ENCODE measurements around the gene SEC61B.

Gene SEC61B

GRCh38 chr9:99239341-99240060 is 17.4 kb downstream of the SEC61B start:
- DNase-seq: no peak

DNA sequence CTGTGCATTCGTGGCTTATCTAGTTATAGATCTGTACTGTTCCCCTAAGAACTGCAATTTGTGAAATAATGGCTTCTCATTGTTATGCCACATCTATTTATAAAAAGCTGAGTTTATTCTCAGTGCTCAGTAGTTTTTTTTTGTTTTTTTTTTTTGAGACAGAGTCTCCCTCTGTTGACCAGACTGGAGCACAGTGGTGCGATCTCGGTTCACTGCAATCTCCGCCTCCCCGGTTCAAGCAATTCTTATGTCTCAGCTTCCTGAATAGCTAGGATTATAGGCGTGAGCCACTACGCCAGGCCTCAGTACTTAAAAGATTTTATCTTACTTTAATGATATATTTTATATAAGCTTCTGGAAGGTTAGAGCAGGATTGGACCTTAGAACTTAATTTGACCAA is 19.0 kb downstream of the SEC61B start:
- DNase-seq: no peak

DNA sequence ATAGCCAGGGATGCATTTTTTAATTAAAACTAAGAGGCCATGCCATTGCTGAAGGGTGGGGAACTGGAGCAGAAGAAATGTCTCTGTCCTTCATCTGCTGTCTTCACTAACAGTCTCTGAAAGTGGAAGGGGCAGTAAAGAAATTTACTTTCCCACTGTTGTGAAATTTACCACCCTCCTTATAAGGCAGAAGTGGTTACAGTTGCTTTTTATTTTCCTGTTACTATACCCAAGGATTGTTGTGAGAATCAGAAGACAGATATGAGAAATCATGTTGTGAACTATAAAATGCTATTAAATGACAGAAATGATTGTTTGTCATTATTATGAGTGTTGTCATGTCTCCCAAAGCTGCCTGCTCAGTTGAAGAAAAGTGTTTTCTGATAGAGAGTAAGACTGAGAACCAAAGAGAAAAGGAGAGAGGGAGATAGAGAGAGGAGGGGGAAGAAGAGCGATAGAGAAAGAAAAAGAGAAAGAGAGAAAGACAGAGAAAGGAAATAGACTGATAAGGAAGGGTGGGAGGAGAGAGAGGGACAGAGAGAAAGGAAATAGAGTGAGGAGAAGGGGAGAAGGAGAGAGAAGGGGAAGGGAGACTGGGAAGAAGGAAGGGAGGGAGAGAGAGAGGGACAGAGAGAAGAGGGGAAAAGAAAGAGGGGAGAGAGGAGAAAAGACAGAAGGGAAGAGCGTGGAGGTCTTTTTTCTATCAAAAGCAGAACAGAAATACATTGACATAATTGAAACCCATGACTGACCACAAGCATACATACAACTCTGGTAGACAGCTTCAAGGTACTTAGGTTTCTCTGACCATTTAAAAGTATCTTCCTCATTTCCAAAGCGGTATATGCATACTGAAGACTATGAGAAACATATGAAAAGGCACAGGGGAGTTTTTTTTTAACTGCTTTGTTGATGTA is 22.5 kb downstream of the SEC61B start:
- DNase-seq: no peak

DNA sequence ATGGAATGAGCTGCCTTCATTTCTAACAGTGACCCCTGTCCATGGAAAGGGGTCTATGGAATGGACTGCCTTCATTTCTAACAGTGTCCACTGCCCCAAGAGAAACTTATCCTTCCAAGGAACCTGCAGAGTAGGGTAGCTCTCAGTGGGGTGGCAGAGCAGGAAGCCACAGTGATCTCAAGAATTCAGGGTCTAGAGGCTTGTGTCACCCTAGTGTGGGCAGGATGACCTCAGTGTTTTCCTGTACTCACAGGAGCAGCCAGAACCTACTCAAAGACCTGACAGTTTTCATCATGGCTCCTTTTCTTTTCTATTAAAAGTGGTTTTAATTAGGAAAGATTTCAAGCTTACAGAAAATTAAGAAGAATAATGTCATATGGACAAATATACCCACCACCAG is 27.5 kb downstream of the SEC61B start:
- peak; percentile 49 for DNase-seq

DNA sequence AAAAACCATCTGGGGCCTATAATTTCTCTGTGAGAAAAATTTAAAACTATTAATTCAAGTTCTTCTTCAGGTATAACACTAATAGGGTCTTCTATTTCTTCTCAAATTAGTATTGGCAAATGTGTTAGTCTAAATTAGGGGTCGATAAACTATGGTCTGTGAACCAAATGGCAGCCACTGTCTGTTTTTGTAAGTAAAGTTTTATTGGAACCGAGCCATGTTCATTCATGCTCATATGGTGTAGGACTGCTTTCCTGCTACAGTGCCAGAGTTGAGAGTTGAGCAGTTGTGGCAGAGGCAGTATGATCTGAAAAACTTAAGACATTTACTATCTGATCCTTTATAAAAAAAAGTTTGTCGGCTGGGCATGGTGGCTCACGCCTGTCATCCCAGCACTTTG is 29.1 kb downstream of the SEC61B start:
- no peak for DNase-seq

GRCh38 chr9:99253134-99253533 is 31.1 kb downstream of the SEC61B start:
- peak; percentile 69 for DNase-seq

GRCh38 chr9:99253772-99254431 is 31.8 kb downstream of the SEC61B start:
- DNase-seq: peak; percentile 92

- DNase-seq: no peak
Observed at GRCh38 chr9:99255651-99256050, 33.6 kb downstream of the SEC61B start.

DNA sequence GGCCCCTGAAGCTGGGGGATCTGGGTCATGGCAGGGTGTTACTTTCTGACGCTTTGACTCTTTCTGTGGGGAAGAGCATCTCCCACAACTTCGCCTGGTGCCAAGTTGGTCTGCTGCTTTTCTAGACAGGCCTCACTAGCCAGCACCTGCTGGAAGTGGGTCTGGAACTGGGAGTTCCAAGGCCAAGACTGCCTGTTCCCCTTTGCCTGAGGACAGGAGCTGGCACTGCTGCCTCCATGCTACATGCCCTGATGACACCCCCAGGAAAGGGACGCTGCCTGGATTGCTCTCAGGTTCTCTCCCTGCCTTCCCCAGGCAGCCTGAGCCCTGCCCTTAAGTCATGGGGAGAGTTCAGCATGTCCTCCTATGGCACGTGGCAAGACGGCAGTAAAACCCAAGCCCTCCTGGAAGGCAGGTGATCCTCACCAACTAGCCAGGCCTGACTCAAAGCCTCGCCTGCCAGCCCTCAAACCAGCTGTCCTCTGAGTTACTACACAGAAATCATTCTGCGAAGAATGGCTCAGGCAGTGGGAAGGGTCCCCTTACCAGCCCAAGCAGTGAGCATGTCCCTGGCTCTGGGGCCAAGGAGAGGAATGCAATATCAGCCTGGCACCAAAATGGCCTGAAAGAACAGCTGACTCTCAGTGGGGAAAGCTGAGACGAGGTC is 35.8 kb downstream of the SEC61B start:
- no peak for DNase-seq

GRCh38 chr9:99259231-99259918 is 37.3 kb downstream of the SEC61B start:
- DNase-seq: peak; percentile 60

DNA sequence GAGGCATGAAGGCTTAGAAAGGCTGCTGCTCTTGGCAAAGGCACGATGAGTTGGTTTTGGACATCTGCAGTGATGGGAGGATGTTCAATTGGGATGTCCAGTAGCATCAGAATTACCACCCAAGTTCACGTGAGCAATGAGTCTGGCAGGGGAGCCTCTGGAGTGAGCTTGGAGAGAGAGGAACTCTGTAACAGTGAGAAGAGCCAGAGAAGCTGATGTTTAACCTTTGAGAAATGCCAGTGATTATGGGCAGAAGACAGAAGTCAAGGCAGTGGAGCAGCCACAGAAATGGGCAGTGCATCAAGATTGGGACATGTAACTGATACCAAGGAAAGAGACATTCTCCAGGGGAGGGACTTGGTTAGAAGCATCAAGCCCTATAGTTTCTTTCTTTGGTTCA is 39.8 kb downstream of the SEC61B start:
- DNase-seq: no peak

DNA sequence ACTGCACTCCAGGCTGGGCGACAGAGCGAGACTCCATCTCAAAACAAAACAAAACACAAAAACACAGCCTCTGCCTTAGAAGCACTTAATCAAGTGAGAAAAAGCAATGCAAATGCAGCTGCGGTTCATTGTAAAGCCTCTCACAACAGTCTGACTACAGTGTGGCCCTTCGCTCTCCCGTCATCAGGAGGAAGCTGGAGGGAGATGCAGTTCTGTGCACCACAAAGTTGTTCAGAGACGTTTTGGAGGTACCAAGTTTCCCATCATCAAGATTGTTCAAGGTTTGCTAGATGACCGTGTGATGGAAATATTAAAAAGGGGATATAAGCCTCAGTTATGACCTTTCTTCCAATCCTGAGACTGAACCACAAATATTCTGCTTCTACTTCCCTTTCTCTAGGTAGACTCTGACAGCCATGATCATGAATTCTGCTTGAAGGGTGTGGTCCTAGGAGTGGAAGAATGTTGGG is 40.9 kb downstream of the SEC61B start:
- DNase-seq: no peak

DNA sequence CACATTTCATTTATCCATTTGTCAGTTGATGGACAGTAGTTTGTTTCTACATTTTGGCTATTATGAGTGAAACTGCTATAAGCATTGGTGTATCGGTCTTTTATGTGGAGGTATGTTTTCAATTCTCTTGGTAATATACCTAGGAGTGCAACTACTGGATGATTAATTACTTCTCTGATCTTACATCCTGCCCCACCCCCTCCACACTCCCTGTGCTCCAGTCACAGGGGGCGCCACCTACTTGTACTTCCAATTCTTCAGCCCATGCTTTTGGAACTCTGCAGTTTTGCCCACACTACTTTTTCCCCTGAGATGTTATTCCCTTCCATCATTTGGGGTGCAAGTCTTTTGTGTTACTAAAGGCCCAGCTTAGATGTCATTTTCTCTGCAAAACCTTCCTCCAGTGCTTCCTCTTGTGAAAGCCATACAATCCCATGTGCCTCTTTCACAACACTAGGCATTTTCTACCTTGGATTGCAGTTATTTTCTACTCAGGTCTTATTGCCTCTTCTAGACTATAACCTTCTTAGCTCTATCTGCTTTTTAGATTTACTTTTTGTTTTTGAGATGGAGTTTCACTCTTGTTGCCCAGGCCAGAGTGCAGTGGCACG is 42.1 kb downstream of the SEC61B start:
- peak; percentile 50 for DNase-seq

DNA sequence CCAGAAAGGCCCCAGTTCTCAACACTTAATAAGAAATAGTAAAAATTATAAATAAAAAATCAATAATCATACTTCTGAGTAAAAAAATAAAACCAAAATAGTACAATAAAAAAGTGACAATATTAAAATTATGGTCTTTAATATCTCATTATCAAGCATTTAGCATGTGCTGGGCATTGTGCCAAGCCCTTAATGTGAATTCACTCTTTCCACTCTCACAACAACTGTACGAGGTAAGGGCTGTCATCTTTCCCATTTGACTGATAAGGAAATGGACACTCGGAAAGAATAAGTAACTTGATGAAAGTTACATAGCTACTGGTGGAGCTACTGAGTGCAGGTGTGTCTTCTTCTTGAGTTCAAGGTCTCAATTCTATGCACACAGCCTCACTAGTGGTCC is 43.6 kb downstream of the SEC61B start:
- no peak for DNase-seq

DNA sequence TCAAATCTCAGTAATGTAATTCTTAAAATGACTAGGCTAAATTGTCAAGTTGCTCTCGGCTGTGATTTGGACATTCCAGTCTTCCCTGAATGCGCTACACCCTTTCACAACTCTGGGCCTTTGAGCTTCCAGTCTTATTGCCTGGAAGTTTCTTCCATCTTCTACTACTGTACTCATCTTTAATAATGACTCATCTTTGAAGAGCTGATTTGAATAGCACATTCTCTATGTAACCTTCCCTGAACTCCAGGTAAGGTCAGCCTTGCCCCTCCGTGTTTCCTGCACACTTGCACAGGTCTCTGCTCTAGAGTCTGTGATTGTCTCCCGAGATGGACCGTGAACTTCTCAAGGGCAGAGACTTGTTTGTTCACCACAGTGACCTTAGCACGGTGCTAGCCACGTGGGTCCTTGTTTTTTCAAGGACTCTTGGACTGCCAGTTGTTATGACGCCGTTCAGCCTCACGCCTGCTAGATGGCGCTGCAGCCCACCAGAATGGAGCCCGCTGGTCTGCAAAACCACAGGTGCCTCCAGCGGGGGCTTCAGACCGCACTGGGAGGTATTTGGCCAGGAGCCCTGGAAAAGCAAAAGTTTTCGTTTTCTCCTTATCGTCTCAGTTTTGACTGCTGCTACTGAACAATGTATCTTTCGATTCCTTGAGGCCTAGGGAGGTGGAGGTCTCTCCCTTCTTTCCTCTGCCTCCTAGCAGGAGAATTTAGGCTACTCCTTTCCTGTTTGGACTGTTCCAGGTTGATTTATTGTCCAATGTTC is 44.4 kb downstream of the SEC61B start:
- DNase-seq: peak; percentile 79

DNA sequence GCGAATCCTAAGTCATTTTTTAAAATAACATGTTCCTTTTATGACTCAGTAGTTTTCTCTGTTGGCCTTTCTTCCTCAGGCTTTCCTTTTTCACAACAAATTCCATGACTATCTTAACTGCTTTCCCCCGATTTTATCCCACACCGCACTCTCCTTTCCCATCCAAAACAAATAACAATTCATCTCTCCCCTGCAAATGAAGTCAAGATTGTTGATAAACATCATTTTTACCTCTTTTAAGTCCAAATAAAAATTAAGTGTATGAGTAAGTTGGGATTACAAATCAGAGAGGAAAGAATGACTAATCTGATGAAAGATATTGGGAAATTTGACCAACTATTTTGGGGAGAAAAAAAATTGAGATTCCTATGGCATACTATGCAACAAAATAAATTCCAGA is 47.3 kb downstream of the SEC61B start:
- no peak for DNase-seq

- DNase-seq: no peak
Observed at GRCh38 chr9:99270491-99270890, 48.4 kb downstream of the SEC61B start.

DNA sequence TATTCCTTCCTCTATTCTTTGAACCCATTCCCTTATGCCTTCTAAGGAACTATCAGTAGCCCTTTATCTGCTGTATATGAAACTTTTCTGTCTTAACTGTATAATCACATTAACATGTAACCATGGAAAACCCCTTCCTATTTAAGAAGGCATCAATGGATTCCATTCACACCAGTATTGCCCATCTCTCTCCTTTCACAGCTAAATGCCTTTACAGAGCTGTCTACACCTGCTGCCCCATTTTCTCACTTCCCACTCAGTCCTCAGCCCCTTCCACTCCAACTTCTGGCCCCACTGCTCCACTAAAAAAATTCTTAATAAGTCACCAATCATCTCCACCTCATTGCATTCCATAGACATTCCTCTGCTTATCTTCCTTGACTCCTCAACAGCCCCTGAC is 50.8 kb downstream of the SEC61B start:
- no peak for DNase-seq

DNA sequence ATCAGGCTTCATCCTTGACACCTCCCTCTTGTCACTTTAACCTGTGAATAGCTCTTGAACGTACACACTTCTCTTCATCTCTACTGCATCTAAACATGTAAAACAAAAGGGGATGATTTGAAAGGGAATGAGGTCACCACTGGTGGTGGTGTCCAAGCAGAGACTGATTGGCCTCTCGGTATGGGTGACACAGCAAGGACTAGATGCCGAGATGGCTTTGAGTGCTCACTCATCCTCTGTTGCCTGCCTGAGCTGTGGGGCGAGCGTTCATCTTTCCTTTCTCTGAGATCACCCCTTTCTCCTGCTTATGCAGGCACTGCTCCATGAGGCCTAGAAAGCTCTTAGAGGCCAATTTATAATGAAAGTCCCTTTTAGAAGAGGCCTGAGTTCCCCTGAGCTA is 51.9 kb downstream of the SEC61B start:
- DNase-seq: no peak

- DNase-seq: no peak
Observed at GRCh38 chr9:99274495-99274894, 52.4 kb downstream of the SEC61B start.
